ENCODE results near the gene SLFN5.
"Not testable (repeated sequence)": the region's sequence is repeated elsewhere in the genome, so short reads cannot be mapped to it uniquely, and the experiment has no call there.

The SLFN5 gene

GRCh38 chr17:35242158-35242804, 591 bp upstream of the SLFN5 start:
- peak; percentile 85 for DNase-seq (ENCODE audit: low spot score)

GRCh38 chr17:35243561-35244340, 879 bp downstream of the SLFN5 start:
- peak; percentile 37 for DNase-seq (ENCODE audit: low spot score)

GRCh38 chr17:35244341-35245195, 1.7 kb downstream of the SLFN5 start:
- DNase-seq (ENCODE audit: low spot score), result peak; percentile 52

GRCh38 chr17:35245196-35245486, 2.3 kb downstream of the SLFN5 start:
- no peak for DNase-seq (ENCODE audit: low spot score)

- DNase-seq (ENCODE audit: low spot score), result no peak
Measured at GRCh38 chr17:35252651-35253050, 9.8 kb downstream of the SLFN5 start.

GRCh38 chr17:35254107-35254773, 11.4 kb downstream of the SLFN5 start:
- no peak for DNase-seq (ENCODE audit: low spot score)

- no peak for DNase-seq (ENCODE audit: low spot score)
Measured at GRCh38 chr17:35255316-35255715, 12.4 kb downstream of the SLFN5 start.

GRCh38 chr17:35256629-35257028, 13.8 kb downstream of the SLFN5 start:
- no peak for DNase-seq (ENCODE audit: low spot score)

GRCh38 chr17:35257208-35257659, 14.4 kb downstream of the SLFN5 start:
- no peak for DNase-seq (ENCODE audit: low spot score)

- DNase-seq (ENCODE audit: low spot score), result no peak
Measured at GRCh38 chr17:35259001-35259400, 16.1 kb downstream of the SLFN5 start.

GRCh38 chr17:35265071-35265470, 22.2 kb downstream of the SLFN5 start:
- DNase-seq (ENCODE audit: low spot score), result no peak

GRCh38 chr17:35265566-35266141, 22.8 kb downstream of the SLFN5 start:
- no peak for DNase-seq (ENCODE audit: low spot score)

GRCh38 chr17:35274167-35275066, 31.5 kb downstream of the SLFN5 start:
- DNase-seq (ENCODE audit: low spot score), result not testable (repeated sequence)

- not testable (repeated sequence) for DNase-seq (ENCODE audit: low spot score)
Measured at GRCh38 chr17:35278454-35278853, 35.6 kb downstream of the SLFN5 start.

- not testable (repeated sequence) for DNase-seq (ENCODE audit: low spot score)
Measured at GRCh38 chr17:35278876-35279275, 36.0 kb downstream of the SLFN5 start.

GRCh38 chr17:35283767-35284166, 40.9 kb downstream of the SLFN5 start:
- DNase-seq (ENCODE audit: low spot score), result no peak

- DNase-seq (ENCODE audit: low spot score), result no peak
Measured at GRCh38 chr17:35284955-35285354, 42.1 kb downstream of the SLFN5 start.

- no peak for DNase-seq (ENCODE audit: low spot score)
Measured at GRCh38 chr17:35286120-35286781, 43.4 kb downstream of the SLFN5 start.

GRCh38 chr17:35287286-35287811, 44.5 kb downstream of the SLFN5 start:
- no peak for DNase-seq (ENCODE audit: low spot score)

GRCh38 chr17:35289222-35289621, 46.4 kb downstream of the SLFN5 start:
- DNase-seq (ENCODE audit: low spot score), result no peak

All from germinal center (tissue), 1 donor.